Right atrium auricular region (tissue), 2 donors: ENCODE results near the gene PRCD. TPM values are rescaled to one million over a fixed set of nuclear protein-coding genes. Genes with fewer than 3 reads are reported as not detected.

Experiments
- DNase-seq: peaks from one replicate; pipeline ENCODE4 v3.0.0-alpha.2; 2019; ENCODE audit warnings: low spot score
- H3K27ac ChIP-seq, 2 donors: fragments of 200-600 bp; sonication (generic); 1 replicate in 1 of 2; 2 replicates in 1 of 2; pipeline ENCODE4 v1.5.1; 2016 to 2019
- H3K27me3 ChIP-seq, 2 donors: fragments of 200-600 bp; sonication (generic); one replicate each; pipeline versions ENCODE4 v1.5.1 to v1.6.0; 2017 to 2019
- H3K36me3 ChIP-seq: fragments of 200-600 bp; sonication (generic); one replicate; pipeline ENCODE4 v1.5.1; 2016
- H3K4me1 ChIP-seq, 2 donors: fragments of 200-600 bp; sonication (generic); one replicate each; pipeline versions ENCODE4 v1.5.1 to v1.6.0; 2017 to 2019
- H3K4me3 ChIP-seq, 2 donors: fragments of 200-600 bp; sonication (generic); 1 replicate in 1 of 2; 2 replicates in 1 of 2; pipeline ENCODE4 v1.5.1; 2017 to 2019; ENCODE audit warnings: mild to moderate bottlenecking in 1 of 2, moderate library complexity in 1 of 2
- H3K9me3 ChIP-seq, 2 donors: fragments of 200-600 bp; sonication (generic); one replicate each; pipeline ENCODE4 v1.5.1; 2019
- CTCF ChIP-seq, 2 donors: fragments of 200-600 bp; sonication (generic); IDR thresholded peaks; one replicate each; pipeline ENCODE4 v1.5.1; 2019; ENCODE audit warnings: antibody characterized with exemption in 2 of 2
- total RNA-seq, 2 donors: library from RNA; depleted of rRNA; stranded (reverse); fragments of >200 nt; gene quantifications; one replicate each; pipeline ENCODE4 v1.1.0, GENCODE V29; 2016

PRCD gene
- total RNA-seq, 2 donors from 2014 or later, result 2.1 to 3.5 TPM

- DNase-seq, result peak; percentile 87
- Histone ChIP-seq H3K27me3 (no peaks in the 10 kb centered on the region), H3K36me3 (no peaks in the 10 kb centered on the region), H3K4me1 (peaks cover 0 to 76% of the 10 kb centered on the region in 2 donors), H3K4me3 (peak overlapping the region in 1 of 2 donors; percentile 18), H3K27ac (peak overlapping the region; percentile 90 to 94), H3K9me3 (no peaks in the 10 kb centered on the region)
- no peak for TF ChIP-seq CTCF (IDR thresholded peaks at IDR 0.05)
Measured at GRCh38 chr17:76497979-76498875, 41.6 kb upstream of the PRCD start.

GRCh38 chr17:76498876-76499251, 41.0 kb upstream of the PRCD start:
- Histone ChIP-seq H3K4me1 (peaks cover 0 to 70% of the 10 kb centered on the region in 2 donors), H3K9me3 (no peaks in the 10 kb centered on the region), H3K36me3 (no peaks in the 10 kb centered on the region), H3K27me3 (no peaks in the 10 kb centered on the region), H3K4me3 (peak overlapping the region in 1 of 2 donors; percentile 78), H3K27ac (peak overlapping the region; percentile 90 to 94)
- DNase-seq, result no peak
- no peak for TF ChIP-seq CTCF (IDR thresholded peaks at IDR 0.05)

GRCh38 chr17:76499267-76499667, 40.6 kb upstream of the PRCD start:
- Histone ChIP-seq H3K4me3 (peak overlapping the region in 1 of 2 donors; percentile 78), H3K9me3 (no peaks in the 10 kb centered on the region), H3K36me3 (no peaks in the 10 kb centered on the region), H3K4me1 (peaks cover 0 to 66% of the 10 kb centered on the region in 2 donors), H3K27me3 (no peaks in the 10 kb centered on the region), H3K27ac (peak overlapping the region; percentile 90 to 94)
- TF ChIP-seq CTCF (IDR thresholded peaks at IDR 0.05), result no peak
- DNase-seq, result no peak

GRCh38 chr17:76500074-76500746, 39.6 kb upstream of the PRCD start:
- H3K4me1 ChIP-seq, result peaks cover 0 to 62% of the 10 kb centered on the region in 2 donors
- H3K27me3 ChIP-seq, result no peaks in the 10 kb centered on the region
- H3K9me3 ChIP-seq, result no peaks in the 10 kb centered on the region
- DNase-seq, result no peak
- no peaks in the 10 kb centered on the region for H3K36me3 ChIP-seq
- peak overlapping the region; percentile 90 to 94 for H3K27ac ChIP-seq
- peak overlapping the region; percentile 59 to 78 for H3K4me3 ChIP-seq
- no peak for TF ChIP-seq CTCF (IDR thresholded peaks at IDR 0.05)

GRCh38 chr17:76500747-76501017, 39.2 kb upstream of the PRCD start:
- no peak for DNase-seq
- Histone ChIP-seq H3K36me3 (no peaks in the 10 kb centered on the region), H3K27ac (peak overlapping the region; percentile 90 to 94), H3K4me3 (peak overlapping the region; percentile 59 to 78), H3K4me1 (peaks cover 0 to 60% of the 10 kb centered on the region in 2 donors), H3K27me3 (no peaks in the 10 kb centered on the region), H3K9me3 (no peaks in the 10 kb centered on the region)
- no peak for TF ChIP-seq CTCF (IDR thresholded peaks at IDR 0.05)
